Measurements from ENCODE around the gene ST7. TPM values are rescaled to one million over a fixed set of nuclear protein-coding genes. Genes with fewer than 3 reads are reported as not detected.
"Not testable (repeated sequence)": the region's sequence is repeated elsewhere in the genome, so short reads cannot be mapped to it uniquely, and the experiment has no call there.

The ST7 gene
- 10 to 100 TPM; 12.6 to 13.7 TPM for total RNA-seq
- long read RNA-seq, transcript ST7-208 (15 exons, 2,110 nt), result major isoform, 12 of 19 reads
- long read RNA-seq, partial matches to known transcripts, result 2 of 19 reads
- long read RNA-seq, other reads (novel, unspliced or antisense), result 1 of 19 reads

- peak; percentile 33 to 74 for DNase-seq
- ATAC-seq, result peak; percentile 82
- intact Hi-C loops (cut with DNase I, micrococcal nuclease), result no loop called here
Measured at GRCh38 chr7:116953372-116953905, at the start of gene ST7. ST7 (plus strand) TSS chr7:116953501; CDS start chr7:116953541, 40 bp downstream.

DNA sequence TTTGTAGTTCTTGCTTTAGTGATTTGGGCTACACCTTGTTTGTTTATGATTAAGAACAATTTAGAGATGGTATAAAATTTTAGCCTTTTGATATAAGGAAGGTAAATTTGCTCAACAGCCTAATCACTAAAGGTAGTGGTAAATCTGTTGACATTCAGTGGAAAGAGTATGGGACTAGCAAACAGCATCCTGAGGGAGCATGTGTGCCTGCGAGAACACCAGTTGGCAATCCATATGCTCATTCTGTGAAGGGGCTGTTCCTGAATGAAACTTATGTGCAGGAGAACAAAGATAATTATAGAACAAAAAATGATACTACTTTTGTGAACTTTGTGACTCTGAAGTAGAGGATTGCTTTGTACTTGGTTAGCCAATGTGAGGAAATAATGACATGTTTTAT, 46.9 kb upstream of the ST7 start:
- ATAC-seq (no peak), DNase-seq (no peak)
- intact Hi-C loops (cut with DNase I, micrococcal nuclease), result no loop called here

GRCh38 chr7:116910383-116910782, 42.9 kb upstream of the ST7 start:
- intact Hi-C loops (cut with DNase I, micrococcal nuclease), result no loop called here
- DNase-seq (no peak), ATAC-seq (no peak)

DNA sequence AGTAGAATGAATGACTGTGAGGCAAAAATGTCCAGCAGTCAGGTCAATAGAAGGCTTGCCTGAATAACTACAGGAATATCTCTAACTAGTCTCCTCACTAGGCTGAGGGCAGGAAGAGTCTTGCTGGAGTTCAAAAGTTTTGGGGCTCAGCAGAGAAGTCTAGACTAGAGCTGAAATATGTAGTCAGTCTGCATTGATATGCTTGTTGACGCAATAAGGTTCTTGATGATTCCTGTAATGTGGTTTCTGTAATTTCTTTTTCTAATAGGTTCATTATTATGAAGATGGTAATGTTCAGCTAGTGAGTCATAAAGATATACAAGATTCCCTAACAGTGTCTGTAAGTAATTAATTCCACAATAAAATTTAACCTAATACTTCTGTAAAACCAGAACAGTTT, 41.5 kb upstream of the ST7 start:
- intact Hi-C loops (cut with DNase I, micrococcal nuclease), result no loop called here
- no peak for DNase-seq
- no peak for ATAC-seq

DNA sequence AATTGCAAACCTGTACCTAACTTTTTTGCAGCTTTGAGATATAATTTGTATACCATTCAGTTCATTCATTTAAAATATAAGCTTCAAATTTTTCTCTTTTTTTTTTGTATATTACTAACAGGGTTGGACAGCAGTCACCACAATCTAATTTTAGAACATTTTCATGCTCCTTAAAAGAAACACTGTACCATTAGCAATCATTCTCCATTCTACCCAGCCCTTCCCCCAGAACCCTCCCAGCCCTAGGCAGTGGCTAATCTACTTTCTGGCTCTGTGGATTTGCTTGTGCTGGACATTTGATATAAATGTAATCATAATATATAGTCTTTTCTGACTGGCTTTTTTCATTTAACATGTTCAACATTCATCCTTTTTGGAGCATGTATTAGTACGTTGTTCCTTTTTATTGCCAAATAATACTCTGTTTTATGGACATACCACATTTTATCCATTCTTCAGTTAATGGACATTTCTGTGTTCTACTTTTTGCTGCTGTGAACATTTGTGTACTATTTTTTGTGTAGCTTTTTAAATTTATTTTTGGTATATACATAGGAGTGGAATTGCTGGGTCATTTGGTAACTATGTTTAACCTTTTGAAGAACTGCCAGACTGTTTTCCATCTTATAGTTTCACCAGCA, 40.9 kb upstream of the ST7 start:
- ATAC-seq (no peak), DNase-seq (no peak)
- intact Hi-C loops (cut with DNase I, micrococcal nuclease), result no loop called here

GRCh38 chr7:116918704-116919103, 34.6 kb upstream of the ST7 start:
- ATAC-seq, result no peak
- no peak for DNase-seq
- intact Hi-C loops (cut with DNase I, micrococcal nuclease), result no loop called here

- DNase-seq (no peak), ATAC-seq (no peak)
- intact Hi-C loops (cut with DNase I, micrococcal nuclease), result no loop called here
Measured at GRCh38 chr7:116920359-116920758, 32.9 kb upstream of the ST7 start.

DNA sequence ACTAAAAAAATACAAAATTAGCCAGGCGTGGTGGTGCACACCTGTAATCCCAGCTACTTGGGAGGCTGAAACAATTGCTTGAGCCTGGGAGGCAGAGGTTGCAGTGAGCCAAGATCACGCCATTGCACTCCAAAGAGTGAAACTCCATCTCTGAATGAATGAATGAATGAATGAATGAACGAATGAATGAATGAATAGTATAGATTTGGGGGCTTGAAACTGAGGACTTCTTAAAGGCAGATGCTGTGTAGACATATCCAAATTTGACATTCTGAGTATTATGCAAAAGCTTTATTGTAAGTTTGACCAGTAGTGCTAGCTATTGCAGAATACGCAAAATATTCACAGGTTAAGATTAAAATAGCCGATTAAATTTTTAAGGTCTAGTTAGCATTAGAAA, 30.8 kb upstream of the ST7 start:
- ATAC-seq, result no peak

GRCh38 chr7:116924741-116925140, 28.6 kb upstream of the ST7 start:
- no peak for DNase-seq
- intact Hi-C loops (cut with DNase I, micrococcal nuclease), result no loop called here
- ATAC-seq, result no peak

More for the DNA sequence above, 30.8 kb upstream of the ST7 start:
- DNase-seq, result no peak
- intact Hi-C loops (cut with DNase I, micrococcal nuclease), result no loop called here

GRCh38 chr7:116929021-116929420, 24.3 kb upstream of the ST7 start:
- ATAC-seq, result no peak
- intact Hi-C loops (cut with DNase I, micrococcal nuclease), result no loop called here

GRCh38 chr7:116929914-116930913, 23.1 kb upstream of the ST7 start:
- ATAC-seq (peak; percentile 84), DNase-seq (peak; percentile 61 to 79)
- intact Hi-C loops (cut with DNase I, micrococcal nuclease), result loop anchor here in 1 of 2 donors (5.0 kb wide), 1 partner anchor 192 kb away; no protein-coding TSS in a partner anchor

More at GRCh38 chr7:116929021-116929420, 24.3 kb upstream of the ST7 start:
- no peak for DNase-seq

GRCh38 chr7:116932566-116932965, 20.7 kb upstream of the ST7 start:
- DNase-seq (no peak), ATAC-seq (no peak)
- intact Hi-C loops (cut with DNase I, micrococcal nuclease), result loop anchor here in 1 of 2 donors (5.0 kb wide), 1 partner anchor 190 kb away; no protein-coding TSS in a partner anchor

GRCh38 chr7:116933465-116933864, 19.8 kb upstream of the ST7 start:
- DNase-seq (no peak), ATAC-seq (no peak)
- intact Hi-C loops (cut with DNase I, micrococcal nuclease), result loop anchor here in 1 of 2 donors (5.0 kb wide), 1 partner anchor 189 kb away; no protein-coding TSS in a partner anchor

DNA sequence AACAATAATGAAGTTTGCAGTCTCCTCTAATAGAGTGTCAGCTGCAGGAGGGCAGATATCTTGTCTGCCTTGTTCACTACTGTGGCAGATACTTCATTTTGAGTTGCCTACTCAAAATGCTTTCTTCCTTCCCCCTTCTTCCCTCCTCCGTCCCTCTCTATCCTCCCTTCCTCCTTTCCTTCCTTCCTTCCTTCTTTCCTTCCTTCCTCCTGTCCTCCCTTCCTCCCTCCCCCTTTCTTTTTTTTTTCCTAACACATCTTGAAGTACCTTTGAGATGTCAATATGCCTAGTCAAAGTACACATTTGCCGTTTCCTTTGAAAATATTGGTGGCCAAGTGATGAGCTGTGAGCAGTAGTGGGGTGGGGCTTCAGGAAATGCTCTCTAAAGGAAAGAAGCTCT, 18.7 kb upstream of the ST7 start:
- intact Hi-C loops (cut with DNase I, micrococcal nuclease), result loop anchor here in 1 of 2 donors (5.0 kb wide), 1 partner anchor 188 kb away; no protein-coding TSS in a partner anchor
- ATAC-seq (no peak), DNase-seq (no peak)

DNA sequence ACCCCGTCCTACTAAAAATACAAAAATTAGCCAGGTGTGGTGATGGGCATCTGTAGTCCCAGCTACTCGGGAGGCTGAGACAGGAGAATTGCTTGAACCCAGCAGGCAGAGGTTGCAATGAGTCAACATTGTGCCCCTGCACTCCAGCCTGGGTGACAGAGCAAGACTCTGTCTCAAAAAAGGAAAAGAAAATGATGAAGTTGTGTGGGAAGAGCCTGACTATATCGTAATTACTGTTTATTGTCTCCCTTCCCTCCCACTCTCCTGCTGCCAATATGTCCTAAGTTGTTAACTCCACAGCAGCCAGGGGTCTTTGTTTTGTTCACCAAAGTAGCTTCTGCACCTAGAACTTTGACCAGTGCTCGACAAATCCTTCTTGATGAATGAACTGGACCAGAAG, 16.5 kb upstream of the ST7 start:
- ATAC-seq; DNase-seq; intact Hi-C loops (cut with DNase I, micrococcal nuclease): not testable (repeated sequence)

DNA sequence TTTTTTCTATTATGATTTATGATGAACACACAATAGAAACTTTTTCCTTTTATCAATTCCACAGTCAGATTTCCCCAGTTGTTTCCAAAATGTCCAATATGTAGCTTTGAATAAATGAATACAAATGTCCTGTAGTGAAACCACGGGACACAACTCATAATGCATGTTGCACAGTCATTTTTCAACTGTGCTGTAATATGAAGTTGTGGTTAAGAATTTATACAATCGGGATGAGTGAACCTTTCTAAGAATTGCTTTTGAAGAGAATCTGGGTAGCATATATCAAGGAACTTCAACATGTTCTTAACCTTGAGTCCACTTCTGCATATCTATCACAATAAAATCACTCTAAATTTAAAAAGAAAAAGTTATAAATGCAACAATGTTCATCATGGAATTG, 14.6 kb upstream of the ST7 start:
- no peak for DNase-seq
- intact Hi-C loops (cut with DNase I, micrococcal nuclease), result no loop called here
- ATAC-seq, result no peak

DNA sequence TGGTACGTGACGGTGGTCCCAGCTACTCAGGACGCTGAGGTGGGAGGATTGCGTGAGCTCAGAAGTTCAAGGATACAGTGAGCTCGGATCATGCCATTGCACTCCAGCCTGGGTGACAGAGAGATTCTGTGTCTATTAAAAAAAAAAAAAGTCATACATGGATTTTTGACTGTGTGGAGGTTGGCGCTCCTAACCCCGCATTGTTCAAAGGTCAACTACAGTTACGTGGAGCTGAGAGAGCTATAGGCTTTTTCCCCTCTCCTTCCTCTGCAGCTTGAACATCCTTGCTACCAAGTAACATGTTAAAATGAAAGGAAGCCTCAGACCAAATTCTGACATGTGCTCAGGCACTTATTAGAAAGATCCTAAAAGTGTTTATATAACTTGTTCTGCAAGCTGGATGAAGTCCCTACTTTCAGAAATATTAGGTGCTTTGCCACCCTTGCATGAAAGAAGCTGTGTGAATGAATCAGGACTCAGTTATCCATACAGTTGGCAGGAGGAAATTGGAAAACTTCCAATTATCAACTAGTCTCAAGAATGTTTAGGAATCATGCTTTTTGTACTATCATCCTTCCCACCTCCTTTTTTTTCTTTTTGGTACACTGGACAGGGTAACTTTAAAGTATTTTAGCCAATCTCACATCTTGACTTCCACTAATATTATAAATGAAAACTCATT, 12.5 kb upstream of the ST7 start:
- DNase-seq, result no peak
- intact Hi-C loops (cut with DNase I, micrococcal nuclease), result no loop called here
- ATAC-seq, result no peak

DNA sequence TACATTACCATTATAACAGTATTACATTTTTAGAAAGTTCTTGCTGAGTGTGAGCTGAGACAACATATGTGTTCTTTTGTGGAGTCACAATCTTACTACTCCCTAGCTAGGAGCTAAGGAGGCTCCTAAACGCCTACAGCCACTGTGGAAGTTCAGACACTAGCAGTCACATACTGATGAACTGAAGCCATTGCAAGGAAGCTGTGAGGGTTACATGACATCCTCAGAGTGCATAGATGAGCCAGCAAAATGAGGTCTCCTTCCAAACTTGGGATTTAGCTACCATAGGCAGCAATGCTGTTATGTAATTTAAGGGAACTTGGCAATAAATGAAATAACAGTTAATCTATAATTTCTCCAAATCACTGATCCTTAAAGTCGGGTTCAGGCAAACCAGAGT, 10.8 kb upstream of the ST7 start:
- no peak for DNase-seq
- ATAC-seq, result no peak
- intact Hi-C loops (cut with DNase I, micrococcal nuclease), result no loop called here

DNA sequence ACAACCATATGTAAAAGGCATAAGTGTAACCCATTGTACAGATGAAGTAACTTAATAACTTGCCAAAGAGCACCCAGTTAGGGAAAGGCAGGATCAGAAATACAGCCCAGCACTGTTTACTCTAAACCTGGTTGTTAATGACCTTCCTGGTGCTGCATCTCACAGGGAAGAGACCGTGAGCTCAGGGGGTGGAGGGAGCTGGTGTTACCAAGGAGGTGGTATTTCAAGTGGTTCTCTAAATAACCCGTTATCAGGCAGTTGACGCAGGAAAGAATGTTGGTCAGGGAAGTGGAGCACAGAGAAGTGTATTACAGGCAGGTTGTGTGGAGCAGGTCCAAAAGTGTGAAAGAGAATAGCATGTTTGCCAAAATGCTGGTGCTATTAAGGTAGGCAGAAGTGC, 4.4 kb upstream of the ST7 start:
- DNase-seq (no peak), ATAC-seq (no peak)

More for the DNA sequence above, 4.4 kb upstream of the ST7 start:
- intact Hi-C loops (cut with DNase I, micrococcal nuclease), result no loop called here

Measured in left colon (tissue), 2 donors.